ENCODE results near the gene ABHD2. TPM values are rescaled to one million over a fixed set of nuclear protein-coding genes. Genes with fewer than 3 reads are reported as not detected.
"Not testable (repeated sequence)": the region's sequence is repeated elsewhere in the genome, so short reads cannot be mapped to it uniquely, and the experiment has no call there.

The ABHD2 gene
- total RNA-seq, 6 donors from 2014 or later = 84.1 to 230 (median 174) TPM

GRCh38 chr15:89083246-89083645 is 5.0 kb upstream of the ABHD2 start:
- no peak overlapping the region for H3K27ac ChIP-seq
- DNase-seq = no peak
- no peak for TF ChIP-seq POLR2A (IDR thresholded peaks at IDR 0.05)
- no peak for TF ChIP-seq POLR2AphosphoS5 (IDR thresholded peaks at IDR 0.05)
- TF ChIP-seq, protein P1, sequence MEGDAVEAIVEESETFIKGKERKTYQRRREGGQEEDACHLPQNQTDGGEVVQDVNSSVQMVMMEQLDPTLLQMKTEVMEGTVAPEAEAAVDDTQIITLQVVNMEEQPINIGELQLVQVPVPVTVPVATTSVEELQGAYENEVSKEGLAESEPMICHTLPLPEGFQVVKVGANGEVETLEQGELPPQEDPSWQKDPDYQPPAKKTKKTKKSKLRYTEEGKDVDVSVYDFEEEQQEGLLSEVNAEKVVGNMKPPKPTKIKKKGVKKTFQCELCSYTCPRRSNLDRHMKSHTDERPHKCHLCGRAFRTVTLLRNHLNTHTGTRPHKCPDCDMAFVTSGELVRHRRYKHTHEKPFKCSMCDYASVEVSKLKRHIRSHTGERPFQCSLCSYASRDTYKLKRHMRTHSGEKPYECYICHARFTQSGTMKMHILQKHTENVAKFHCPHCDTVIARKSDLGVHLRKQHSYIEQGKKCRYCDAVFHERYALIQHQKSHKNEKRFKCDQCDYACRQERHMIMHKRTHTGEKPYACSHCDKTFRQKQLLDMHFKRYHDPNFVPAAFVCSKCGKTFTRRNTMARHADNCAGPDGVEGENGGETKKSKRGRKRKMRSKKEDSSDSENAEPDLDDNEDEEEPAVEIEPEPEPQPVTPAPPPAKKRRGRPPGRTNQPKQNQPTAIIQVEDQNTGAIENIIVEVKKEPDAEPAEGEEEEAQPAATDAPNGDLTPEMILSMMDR (IDR thresholded peaks at IDR 0.05) = no peak
- no peak for TF ChIP-seq EP300 (IDR thresholded peaks at IDR 0.05)
- H3K27me3 ChIP-seq = no peaks in the 10 kb centered on the region
- ATAC-seq (ENCODE audit: low FRiP score in 2 of 2) = no peak
- H3K36me3 ChIP-seq = no peaks in the 10 kb centered on the region
- no peaks in the 10 kb centered on the region for H3K9me3 ChIP-seq
- no peak overlapping the region for H3K4me3 ChIP-seq
- H3K4me1 ChIP-seq = peaks cover 6 to 8% (median 6%) of the 10 kb centered on the region in 4 donors
- WGBS, 2 donors = 97 to 98% methylated on average over 6 of the region's 6 CpGs

DNA sequence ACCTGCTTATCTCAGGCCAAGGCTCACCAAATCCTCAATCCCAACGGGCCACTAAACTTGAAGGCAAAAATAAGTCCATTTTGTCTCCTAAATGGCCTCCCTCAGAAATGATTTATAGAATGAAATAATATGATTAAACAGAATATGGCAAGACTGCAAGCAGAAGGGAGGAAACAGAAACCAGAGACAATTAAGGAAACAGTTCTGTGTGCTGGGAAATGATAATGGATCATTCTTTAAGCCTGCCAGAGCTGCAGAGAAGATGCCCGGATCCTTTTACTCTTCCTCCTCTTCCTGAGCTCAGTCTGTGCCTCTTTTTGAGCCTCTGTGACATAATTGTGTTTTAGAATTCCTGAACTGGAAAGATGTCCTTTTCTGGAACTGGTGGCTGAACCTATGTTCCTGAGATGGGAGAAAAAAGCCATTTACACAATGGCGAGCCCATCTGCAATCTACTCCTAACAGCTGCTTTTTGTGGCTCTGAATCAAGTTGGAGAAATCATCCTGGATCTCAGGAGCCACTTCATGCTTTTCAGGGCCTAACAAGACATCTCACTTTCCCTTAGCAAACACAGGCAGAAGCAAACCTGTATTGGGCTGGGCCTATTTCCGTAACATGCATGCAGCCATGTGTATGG is 2.8 kb upstream of the ABHD2 start:
- DNase-seq (no peak), ATAC-seq (ENCODE audit: low FRiP score in 2 of 2) (no peak)
- Histone ChIP-seq H3K27me3 (no peaks in the 10 kb centered on the region), H3K36me3 (no peaks in the 10 kb centered on the region), H3K4me1 (peaks cover 12 to 24% (median 21%) of the 10 kb centered on the region in 4 donors), H3K9me3 (no peaks in the 10 kb centered on the region), H3K4me3 (no peak overlapping the region), H3K27ac (no peak overlapping the region)
- WGBS, 2 donors = 67 to 72% methylated on average over 4 of the region's 4 CpGs
- TF ChIP-seq, protein P1 (IDR thresholded peaks at IDR 0.05) = no peak
- TF ChIP-seq POLR2AphosphoS5 (IDR thresholded peaks at IDR 0.05) = no peak
- no peak for TF ChIP-seq EP300 (IDR thresholded peaks at IDR 0.05)
- TF ChIP-seq POLR2A (IDR thresholded peaks at IDR 0.05) = no peak

GRCh38 chr15:89085933-89086332 is 2.3 kb upstream of the ABHD2 start:
- 43 to 58% methylated on average over 1 of the region's 1 CpG for WGBS, 2 donors
- not testable (repeated sequence) for ATAC-seq (ENCODE audit: low FRiP score in 2 of 2); H3K27me3 ChIP-seq; H3K27ac ChIP-seq; H3K36me3 ChIP-seq; H3K9me3 ChIP-seq; DNase-seq; H3K4me3 ChIP-seq
- peaks cover 12 to 28% (median 23%) of the 10 kb centered on the region in 4 donors for H3K4me1 ChIP-seq

DNA sequence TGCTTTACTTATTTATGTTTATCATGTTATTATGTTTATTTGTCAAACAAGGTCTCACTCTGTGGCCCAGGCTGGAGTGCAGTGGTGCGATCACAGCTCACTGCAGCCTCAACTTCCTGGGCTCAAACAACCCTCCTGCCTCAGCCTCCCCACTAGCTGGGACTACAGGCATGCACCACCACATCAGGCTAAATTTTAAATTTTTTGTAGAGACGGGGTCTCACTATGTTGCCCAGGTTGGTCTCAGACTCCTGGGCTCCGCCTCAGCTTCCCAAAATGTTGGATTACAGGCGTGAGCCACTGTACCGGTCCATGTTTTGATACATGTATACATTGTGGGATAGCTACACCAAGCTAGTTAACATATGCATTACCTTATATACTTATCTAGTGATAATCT is 1.9 kb upstream of the ABHD2 start:
- not testable (repeated sequence) for ATAC-seq (ENCODE audit: low FRiP score in 2 of 2); H3K9me3 ChIP-seq; H3K36me3 ChIP-seq; H3K27ac ChIP-seq; DNase-seq; H3K27me3 ChIP-seq; H3K4me3 ChIP-seq
- peaks cover 15 to 31% (median 25%) of the 10 kb centered on the region in 4 donors for H3K4me1 ChIP-seq
- 98 to 99% methylated on average over 5 of the region's 5 CpGs for WGBS, 2 donors

GRCh38 chr15:89087161-89087829 is 961 bp upstream of the ABHD2 start:
- no peaks in the 10 kb centered on the region for H3K27me3 ChIP-seq
- no peaks in the 10 kb centered on the region for H3K36me3 ChIP-seq
- H3K27ac ChIP-seq = peak overlapping the region; percentile 70 to 92 (median 88)
- H3K4me3 ChIP-seq = peak overlapping the region in 3 of 4 donors; percentile 90 to 94 (median 92)
- ATAC-seq (ENCODE audit: low FRiP score in 2 of 2) (no peak), DNase-seq (no peak)
- H3K4me1 ChIP-seq = peaks cover 24 to 40% (median 33%) of the 10 kb centered on the region in 4 donors
- no peaks in the 10 kb centered on the region for H3K9me3 ChIP-seq
- no peak for TF ChIP-seq POLR2A (IDR thresholded peaks at IDR 0.05)
- TF ChIP-seq POLR2AphosphoS5 (IDR thresholded peaks at IDR 0.05) = no peak
- TF ChIP-seq, protein P1 (IDR thresholded peaks at IDR 0.05) = no peak
- TF ChIP-seq EP300 (IDR thresholded peaks at IDR 0.05) = no peak
- 68 to 72% methylated on average over 12 to 13 of the region's 13 CpGs for WGBS, 2 donors

Data from upper lobe of left lung (tissue), 6 donors.